Gastroesophageal sphincter (tissue), 3 donors: ENCODE measurements around the gene DDC.

Experiments
- POLR2A ChIP-seq, 2 donors: fragments of 450-650 bp; IDR thresholded peaks; one replicate each; pipeline ENCODE4 v1.6.1; 2017; ENCODE audit warnings: antibody characterized with exemption in 2 of 2, mild to moderate bottlenecking in 2 of 2, moderate library complexity in 1 of 2
- TF ChIP-seq, protein P1 (sequence below), 4 experiments: fragments of 200-600 bp in 2 of 4; fragments of 450-650 bp in 2 of 4; sonication (generic) in 1 of 4; IDR thresholded peaks; one replicate each; pipeline ENCODE4 v1.5.1; 2017 to 2019; ENCODE audit warnings: antibody characterized with exemption in 4 of 4, mild to moderate bottlenecking in 2 of 4, moderate library complexity in 2 of 4

DNA sequence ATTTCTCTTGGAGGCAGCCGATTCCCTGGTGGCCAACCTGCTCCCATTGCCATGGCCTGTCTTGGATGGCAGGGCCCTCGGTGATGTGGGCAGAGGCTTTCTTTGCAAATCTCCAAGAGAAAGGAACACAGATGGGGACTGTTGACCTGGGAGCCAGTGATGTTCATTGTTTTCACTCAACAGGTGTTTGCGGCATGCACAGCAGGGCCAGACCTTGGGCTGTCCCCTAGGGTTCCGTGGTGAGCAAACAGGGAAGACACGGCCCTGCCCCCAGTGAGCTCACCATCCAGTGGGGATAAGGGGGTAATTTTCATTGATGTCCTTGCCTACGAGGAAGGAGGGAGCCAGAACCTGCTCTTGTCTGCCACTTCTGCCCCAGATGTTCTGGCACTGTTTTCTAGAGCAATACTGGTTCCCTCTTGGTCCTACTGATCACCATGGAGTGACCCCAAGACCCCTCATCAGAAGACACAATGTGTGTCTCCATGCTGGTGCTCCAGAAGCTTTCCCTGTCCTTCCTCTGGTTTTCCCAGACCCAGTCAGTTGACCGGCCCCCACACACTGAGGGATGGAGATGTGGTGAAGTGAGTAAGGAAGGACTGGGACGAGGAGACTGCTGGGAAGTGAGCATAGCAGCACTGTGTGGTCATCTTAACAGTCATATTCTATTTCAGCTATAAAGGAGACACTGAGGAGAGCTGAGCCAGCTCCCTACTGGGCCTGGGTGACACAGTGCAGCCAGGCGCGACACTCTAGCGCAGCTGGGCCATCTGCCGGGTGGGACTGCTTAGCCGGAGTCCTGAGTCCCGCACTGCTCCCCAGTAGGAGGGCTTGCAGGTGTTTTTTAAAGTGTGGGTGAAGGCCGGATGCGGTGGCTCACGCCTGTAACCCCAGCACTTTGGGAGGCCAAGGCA is 94.7 kb downstream of the DDC start:
- TF ChIP-seq, protein P1, sequence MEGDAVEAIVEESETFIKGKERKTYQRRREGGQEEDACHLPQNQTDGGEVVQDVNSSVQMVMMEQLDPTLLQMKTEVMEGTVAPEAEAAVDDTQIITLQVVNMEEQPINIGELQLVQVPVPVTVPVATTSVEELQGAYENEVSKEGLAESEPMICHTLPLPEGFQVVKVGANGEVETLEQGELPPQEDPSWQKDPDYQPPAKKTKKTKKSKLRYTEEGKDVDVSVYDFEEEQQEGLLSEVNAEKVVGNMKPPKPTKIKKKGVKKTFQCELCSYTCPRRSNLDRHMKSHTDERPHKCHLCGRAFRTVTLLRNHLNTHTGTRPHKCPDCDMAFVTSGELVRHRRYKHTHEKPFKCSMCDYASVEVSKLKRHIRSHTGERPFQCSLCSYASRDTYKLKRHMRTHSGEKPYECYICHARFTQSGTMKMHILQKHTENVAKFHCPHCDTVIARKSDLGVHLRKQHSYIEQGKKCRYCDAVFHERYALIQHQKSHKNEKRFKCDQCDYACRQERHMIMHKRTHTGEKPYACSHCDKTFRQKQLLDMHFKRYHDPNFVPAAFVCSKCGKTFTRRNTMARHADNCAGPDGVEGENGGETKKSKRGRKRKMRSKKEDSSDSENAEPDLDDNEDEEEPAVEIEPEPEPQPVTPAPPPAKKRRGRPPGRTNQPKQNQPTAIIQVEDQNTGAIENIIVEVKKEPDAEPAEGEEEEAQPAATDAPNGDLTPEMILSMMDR (IDR thresholded peaks at IDR 0.05): no peak
- TF ChIP-seq POLR2A (IDR thresholded peaks at IDR 0.05): no peak
